H1 (cell line): ENCODE results near the gene COQ7. TPM values are rescaled to one million over a fixed set of nuclear protein-coding genes. Genes with fewer than 3 reads are reported as not detected.

Experiments
- CTBP2 ChIP-seq: IDR thresholded peaks from 2 replicates; pipeline ENCODE4 v1.7.0; 2011; ENCODE audit warnings: borderline replicate concordance, mild to moderate bottlenecking, moderate library complexity, mixed read lengths, low read length; ENCODE audit not compliant: insufficient read depth, insufficient read length
- EP300 ChIP-seq, 2 experiments: IDR thresholded peaks; 1 replicate in 1 of 2; 2 replicates in 1 of 2; pipeline ENCODE4 v1.6.1; 2011 to 2012; ENCODE audit warnings: low read depth in 2 of 2, low read length in 2 of 2, mild to moderate bottlenecking in 2 of 2, borderline replicate concordance in 1 of 2, inconsistent platforms in 1 of 2, moderate library complexity in 1 of 2
- POLR2A ChIP-seq, 2 experiments: IDR thresholded peaks; 1 replicate in 1 of 2; 2 replicates in 1 of 2; pipeline ENCODE4 v1.6.1; 2011; ENCODE audit warnings: low read depth in 2 of 2, low read length in 2 of 2, mild to moderate bottlenecking in 2 of 2; ENCODE audit errors: control extremely low read depth in 1 of 2
- RXRA ChIP-seq: IDR thresholded peaks from 2 replicates; pipeline ENCODE4 v1.6.1; 2011; ENCODE audit warnings: low read depth, mild to moderate bottlenecking, low read length, moderate library complexity; ENCODE audit not compliant: insufficient read depth
- polyA plus RNA-seq, 7 experiments: library from polyadenylated mRNA; depleted of rRNA in 3 of 7; stranded (reverse) in 5 of 7; unstranded in 2 of 7; fragments of >200 nt in 5 of 7; fragments of 200-250 nt in 2 of 7; gene quantifications; 1 replicate in 5 of 7; 2 replicates in 1 of 7; 4 replicates in 1 of 7; pipeline versions ENCODE4 v1.2.1 to v1.2.3, GENCODE V29; 2011 to 2013; ENCODE audit warnings: missing spikeins in 2 of 7, mixed read lengths in 2 of 7
- total RNA-seq: library from RNA; stranded (reverse); fragmentation: NEBNext Ultra II Directional; extraction: Animal tissue kit (Norgen Biotek cat#: 25700); gene quantifications from 2 replicates; pipeline ENCODE4 v1.2.1, GENCODE V29; 2021

Gene COQ7
- total and polyA plus RNA-seq, 2 of the 8 experiments (the other 6 are each of a cell fraction or from before 2014, with no cell fraction given): 7.1 to 15.2 TPM

- TF ChIP-seq CTBP2 (no peak), EP300 (IDR thresholded peaks at IDR 0.05; ENCODE audit: borderline replicate concordance in 1 of 2, low read depth in 2 of 2, low read length in 2 of 2) (no peak), POLR2A (IDR thresholded peaks at IDR 0.05; ENCODE audit: control extremely low read depth in 1 of 2, low read depth in 2 of 2, low read length in 2 of 2) (no peak), RXRA (no peak)
These were observed 5.9 kb downstream of the COQ7 start (continued) for GRCh38 chr16:19073344-19073743.
